Astrocyte (in vitro differentiated cells and primary cell): ENCODE measurements around the gene CFAP58. TPM values are rescaled to one million over a fixed set of nuclear protein-coding genes. Genes with fewer than 3 reads are reported as not detected.

Source experiments
- DNase-seq: peaks from one replicate; pipeline ENCODE4 v3.0.0-alpha.2; 2010; ENCODE audit warnings: low read depth
- FAIRE-seq: peaks from 2 replicates; lab custom pipeline; 2011; peaks lifted over from hg19 to GRCh38; lab: Jason Lieb, UNC
- H2AFZ ChIP-seq: 2 replicates; pipeline ENCODE4 v1.6.0; 2012; ENCODE audit warnings: low read depth, low read length, inconsistent platforms
- H3K27ac ChIP-seq: 2 replicates; pipeline ENCODE4 v1.5.1; 2011; ENCODE audit warnings: low read depth, low read length, inconsistent platforms
- H3K27me3 ChIP-seq: 2 replicates; pipeline ENCODE4 v1.6.0; 2011; ENCODE audit warnings: low read length, inconsistent platforms; ENCODE audit not compliant: insufficient read depth
- H3K36me3 ChIP-seq: 2 replicates; pipeline ENCODE4 v1.5.1; 2011; ENCODE audit warnings: low read length, inconsistent platforms; ENCODE audit not compliant: insufficient read depth
- H3K4me1 ChIP-seq: 2 replicates; pipeline ENCODE4 v1.5.1; 2011; ENCODE audit warnings: low read length, inconsistent platforms; ENCODE audit not compliant: insufficient read depth
- H3K4me2 ChIP-seq: 2 replicates; pipeline ENCODE4 v1.6.0; 2012; ENCODE audit warnings: low read length, inconsistent platforms
- H3K4me3 ChIP-seq: 2 replicates; pipeline ENCODE4 v1.5.1; 2011; ENCODE audit warnings: low read depth, mild to moderate bottlenecking, low read length, inconsistent platforms; ENCODE audit not compliant: insufficient read depth
- H3K79me2 ChIP-seq: 2 replicates; pipeline ENCODE4 v1.6.0; 2012; ENCODE audit warnings: mild to moderate bottlenecking, low read length, inconsistent platforms; ENCODE audit not compliant: insufficient read depth
- H3K9ac ChIP-seq: 2 replicates; pipeline ENCODE4 v1.6.0; 2012; ENCODE audit warnings: mild to moderate bottlenecking, low read length, inconsistent platforms
- H3K9me3 ChIP-seq: 2 replicates; pipeline ENCODE4 v1.5.1; 2012; ENCODE audit warnings: low read depth, mild to moderate bottlenecking, low read length, inconsistent platforms; ENCODE audit not compliant: insufficient read depth
- H4K20me1 ChIP-seq: 2 replicates; pipeline ENCODE4 v1.6.0; 2012; ENCODE audit warnings: low read length, inconsistent platforms; ENCODE audit not compliant: insufficient read depth
- H3K27ac Mint-ChIP-seq: one replicate; pipeline ENCODE4 v1.8.0; 2021; ENCODE audit warnings: mild to moderate bottlenecking, mixed read lengths; ENCODE audit not compliant: unreplicated experiment
- H3K27me3 Mint-ChIP-seq: one replicate; pipeline ENCODE4 v1.8.0; 2021; ENCODE audit warnings: low read depth, mixed read lengths; ENCODE audit not compliant: unreplicated experiment
- H3K36me3 Mint-ChIP-seq: one replicate; pipeline ENCODE4 v1.8.0; 2021; ENCODE audit warnings: low read depth, mixed read lengths; ENCODE audit not compliant: unreplicated experiment
- H3K4me1 Mint-ChIP-seq: one replicate; pipeline ENCODE4 v1.8.0; 2021; ENCODE audit warnings: low read depth, mixed read lengths; ENCODE audit not compliant: unreplicated experiment
- H3K4me3 Mint-ChIP-seq: one replicate; pipeline ENCODE4 v1.8.0; 2021; ENCODE audit warnings: mild to moderate bottlenecking, moderate library complexity, mixed read lengths; ENCODE audit not compliant: unreplicated experiment
- H3K9me3 Mint-ChIP-seq: one replicate; pipeline ENCODE4 v1.8.0; 2021; ENCODE audit warnings: mild to moderate bottlenecking, mixed read lengths; ENCODE audit not compliant: unreplicated experiment
- CTCF ChIP-seq: IDR thresholded peaks from 2 replicates; pipeline ENCODE4 v1.5.1; 2011; ENCODE audit warnings: low read depth, mild to moderate bottlenecking, inconsistent platforms, low read length, moderate library complexity; ENCODE audit not compliant: insufficient read depth
- EZH2 ChIP-seq: IDR thresholded peaks from 2 replicates; pipeline ENCODE4 v1.6.1; 2012; ENCODE audit warnings: mild to moderate bottlenecking, low read length, inconsistent platforms; ENCODE audit not compliant: insufficient read depth
- total RNA-seq: library from RNA; stranded (reverse); gene quantifications from 2 replicates; pipeline ENCODE4 v1.2.1, GENCODE V29; 2021

The CFAP58 gene
- total RNA-seq, 1 donor from 2014 or later = 0.86 TPM

- Mint-ChIP-seq H3K4me3 (no peak overlapping the region), H3K9me3 (no peaks in the 10 kb centered on the region), H3K27ac (no peak overlapping the region), H3K27me3 (peaks cover 4% of the 10 kb centered on the region), H3K4me1 (peaks cover 9% of the 10 kb centered on the region), H3K36me3 (no peaks in the 10 kb centered on the region)
- Histone ChIP-seq H3K4me3 (peak overlapping the region; percentile 17), H3K4me2 (peak overlapping the region; percentile 71), H2AFZ (peak overlapping the region; percentile 37), H4K20me1 (no peaks in the 10 kb centered on the region), H3K27ac (no peak overlapping the region), H3K4me1 (peaks cover 19% of the 10 kb centered on the region), H3K27me3 (no peaks in the 10 kb centered on the region), H3K79me2 (no peaks in the 10 kb centered on the region), H3K9me3 (no peaks in the 10 kb centered on the region), H3K9ac (peak overlapping the region; percentile 20), H3K36me3 (no peaks in the 10 kb centered on the region)
- peak; percentile 13 for FAIRE-seq
- peak; percentile 61 for DNase-seq
- no peak for TF ChIP-seq EZH2
- TF ChIP-seq CTCF = no peak
These were observed 4.0 kb upstream of the CFAP58 start for GRCh38 chr10:104349623-104350126.

- Histone ChIP-seq H3K27me3 (no peaks in the 10 kb centered on the region), H3K4me2 (peak overlapping the region; percentile 71), H3K4me3 (peak overlapping the region; percentile 17), H4K20me1 (no peaks in the 10 kb centered on the region), H3K9ac (peak overlapping the region; percentile 20), H3K4me1 (peaks cover 19% of the 10 kb centered on the region), H3K27ac (no peak overlapping the region), H3K36me3 (no peaks in the 10 kb centered on the region), H2AFZ (peak overlapping the region; percentile 37), H3K79me2 (no peaks in the 10 kb centered on the region), H3K9me3 (no peaks in the 10 kb centered on the region)
- Mint-ChIP-seq H3K27me3 (peaks cover 4% of the 10 kb centered on the region), H3K4me3 (no peak overlapping the region), H3K9me3 (no peaks in the 10 kb centered on the region), H3K4me1 (peaks cover 9% of the 10 kb centered on the region), H3K36me3 (no peaks in the 10 kb centered on the region), H3K27ac (no peak overlapping the region)
- peak; percentile 91 for FAIRE-seq
- DNase-seq = peak; percentile 54
- TF ChIP-seq EZH2 = no peak
- TF ChIP-seq CTCF = peak; percentile 59
These were observed 3.5 kb upstream of the CFAP58 start for GRCh38 chr10:104350127-104350635.

- Mint-ChIP-seq H3K9me3 (no peaks in the 10 kb centered on the region), H3K4me3 (no peak overlapping the region), H3K36me3 (no peaks in the 10 kb centered on the region), H3K4me1 (peaks cover 9% of the 10 kb centered on the region), H3K27ac (peak overlapping the region; percentile 79), H3K27me3 (peaks cover 4% of the 10 kb centered on the region)
- Histone ChIP-seq H3K9ac (peak overlapping the region; percentile 3), H3K9me3 (no peaks in the 10 kb centered on the region), H3K79me2 (no peaks in the 10 kb centered on the region), H3K27ac (peak overlapping the region; percentile 38), H3K36me3 (no peaks in the 10 kb centered on the region), H3K27me3 (no peaks in the 10 kb centered on the region), H4K20me1 (no peaks in the 10 kb centered on the region), H3K4me2 (peak overlapping the region; percentile 17), H3K4me3 (no peak overlapping the region), H3K4me1 (peaks cover 19% of the 10 kb centered on the region), H2AFZ (no peak overlapping the region)
- peak; percentile 9 for FAIRE-seq
- DNase-seq = peak; percentile 80
- TF ChIP-seq CTCF (no peak), EZH2 (no peak)
These were observed 2.5 kb upstream of the CFAP58 start for GRCh38 chr10:104351061-104351702.
